ENCODE measurements around the gene PIH1D1. TPM values are rescaled to one million over a fixed set of nuclear protein-coding genes. Genes with fewer than 3 reads are reported as not detected.

PIH1D1 gene
- total and polyA plus RNA-seq, 4 donors, result 41.4 to 59.4 (median 47.2) TPM

DNA sequence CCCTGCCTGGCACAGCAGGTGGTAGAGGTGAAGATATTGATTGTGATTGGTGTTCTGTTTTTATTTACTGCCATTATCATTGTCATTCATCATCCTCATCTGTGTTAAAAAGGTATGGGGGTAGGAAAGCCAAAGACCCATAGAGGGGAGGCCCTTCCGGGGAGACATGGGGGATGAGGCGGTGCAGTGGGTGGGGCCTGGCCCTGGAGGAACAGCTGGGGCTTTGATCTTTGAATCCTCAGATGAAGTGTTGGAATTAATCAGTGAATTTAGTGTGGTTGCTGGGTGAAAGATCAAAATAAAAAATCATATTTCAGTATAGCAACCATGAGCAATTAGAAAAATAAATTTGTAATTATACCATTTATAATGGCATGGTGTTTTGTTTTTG lies 35.8 kb downstream of the PIH1D1 start:
- Histone ChIP-seq H3K4me1 (ENCODE audit: control insufficient read depth in 4 of 4, insufficient read depth in 4 of 4, low read length in 3 of 4) (no peaks in the 10 kb centered on the region), H3K36me3 (ENCODE audit: control insufficient read depth in 4 of 4, insufficient read depth in 3 of 4, low read depth in 1 of 4, low read length in 3 of 4) (no peaks in the 10 kb centered on the region), H3K27me3 (ENCODE audit: control insufficient read depth in 4 of 4, insufficient read depth in 4 of 4, low read length in 3 of 4) (peaks cover 0 to 5% (median 0%) of the 10 kb centered on the region in 4 donors), H3K9ac (ENCODE audit: low read depth in 1 of 2, low read length in 2 of 2) (no peak overlapping the region), H3K27ac (ENCODE audit: low read depth in 1 of 2, low read length in 2 of 2) (no peak overlapping the region), H3K4me3 (ENCODE audit: low read depth in 1 of 3, low read length in 3 of 3) (no peak overlapping the region), H3K9me3 (ENCODE audit: control insufficient read depth in 4 of 4, low read length in 3 of 4) (no peaks in the 10 kb centered on the region)
- 89% methylated on average over 2 of the region's 2 CpGs for WGBS
- no peak for TF ChIP-seq RAD21 (IDR thresholded peaks at IDR 0.05)
- DNase-seq (ENCODE audit: low spot score), result no peak

- TF ChIP-seq ZBTB33 (IDR thresholded peaks at IDR 0.05) (no peak), FOXA1 (IDR thresholded peaks at IDR 0.05) (no peak), YY1 (IDR thresholded peaks at IDR 0.05) (no peak), REST (IDR thresholded peaks at IDR 0.05) (no peak), RAD21 (IDR thresholded peaks at IDR 0.05) (no peak), FOXA2 (IDR thresholded peaks at IDR 0.05) (no peak), ATF3 (IDR thresholded peaks at IDR 0.05) (no peak), SP1 (IDR thresholded peaks at IDR 0.05) (no peak), RXRA (IDR thresholded peaks at IDR 0.05) (no peak), MAX (IDR thresholded peaks at IDR 0.05) (no peak), HNF4G (IDR thresholded peaks at IDR 0.05) (no peak), TAF1 (conservative IDR thresholded peaks at IDR 0.05) (no peak), JUND (IDR thresholded peaks at IDR 0.05) (no peak), NR2F2 (IDR thresholded peaks at IDR 0.05) (no peak), HNF4A (conservative IDR thresholded peaks at IDR 0.05) (no peak), EGR1 (IDR thresholded peaks at IDR 0.05; ENCODE audit: low read depth in 2 of 2) (no peak), GABPA (IDR thresholded peaks at IDR 0.05 in 1 of 2, conservative IDR thresholded peaks at IDR 0.05 in 1 of 2) (no peak)
- TF ChIP-seq, protein P1, sequence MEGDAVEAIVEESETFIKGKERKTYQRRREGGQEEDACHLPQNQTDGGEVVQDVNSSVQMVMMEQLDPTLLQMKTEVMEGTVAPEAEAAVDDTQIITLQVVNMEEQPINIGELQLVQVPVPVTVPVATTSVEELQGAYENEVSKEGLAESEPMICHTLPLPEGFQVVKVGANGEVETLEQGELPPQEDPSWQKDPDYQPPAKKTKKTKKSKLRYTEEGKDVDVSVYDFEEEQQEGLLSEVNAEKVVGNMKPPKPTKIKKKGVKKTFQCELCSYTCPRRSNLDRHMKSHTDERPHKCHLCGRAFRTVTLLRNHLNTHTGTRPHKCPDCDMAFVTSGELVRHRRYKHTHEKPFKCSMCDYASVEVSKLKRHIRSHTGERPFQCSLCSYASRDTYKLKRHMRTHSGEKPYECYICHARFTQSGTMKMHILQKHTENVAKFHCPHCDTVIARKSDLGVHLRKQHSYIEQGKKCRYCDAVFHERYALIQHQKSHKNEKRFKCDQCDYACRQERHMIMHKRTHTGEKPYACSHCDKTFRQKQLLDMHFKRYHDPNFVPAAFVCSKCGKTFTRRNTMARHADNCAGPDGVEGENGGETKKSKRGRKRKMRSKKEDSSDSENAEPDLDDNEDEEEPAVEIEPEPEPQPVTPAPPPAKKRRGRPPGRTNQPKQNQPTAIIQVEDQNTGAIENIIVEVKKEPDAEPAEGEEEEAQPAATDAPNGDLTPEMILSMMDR (IDR thresholded peaks at IDR 0.05; ENCODE audit: low read depth, low read length, missing input control), result no peak
- Histone ChIP-seq H3K4me3 (ENCODE audit: low read depth in 1 of 3, low read length in 3 of 3) (no peak overlapping the region), H3K9ac (ENCODE audit: low read depth in 1 of 2, low read length in 2 of 2) (no peak overlapping the region), H3K27ac (ENCODE audit: low read depth in 1 of 2, low read length in 2 of 2) (no peak overlapping the region), H3K9me3 (ENCODE audit: control insufficient read depth in 4 of 4, low read length in 3 of 4) (no peaks in the 10 kb centered on the region), H3K27me3 (ENCODE audit: control insufficient read depth in 4 of 4, insufficient read depth in 4 of 4, low read length in 3 of 4) (peaks cover 0 to 3% (median 0%) of the 10 kb centered on the region in 4 donors), H3K36me3 (ENCODE audit: control insufficient read depth in 4 of 4, insufficient read depth in 3 of 4, low read depth in 1 of 4, low read length in 3 of 4) (no peaks in the 10 kb centered on the region), H3K4me1 (ENCODE audit: control insufficient read depth in 4 of 4, insufficient read depth in 4 of 4, low read length in 3 of 4) (no peaks in the 10 kb centered on the region)
- WGBS, result 74% methylated on average over 15 of the region's 15 CpGs
- DNase-seq (ENCODE audit: low spot score), result no peak
Measured at GRCh38 chr19:49415102-49415809, 36.4 kb downstream of the PIH1D1 start.
